SK-N-SH treated with all-trans-retinoic acid at 6 μM for 48 hours (cell line): ENCODE results near the gene NDUFA8.
A peak's percentile ranks its signal among the peaks of the same experiment; 100 is the strongest.

ENCODE experiments used
- ATAC-seq: fragments of 200-7000 bp; cut with Tn5 transposase; 3 replicates; pipeline ENCODE4 v1.9.1; 2020; ENCODE audit warnings: mild to moderate bottlenecking, moderate library complexity
- ARNTL ChIP-seq: fragments of 450-650 bp; formaldehyde crosslinking; IDR thresholded peaks from 2 replicates; pipeline ENCODE4 v1.5.0; 2020; ENCODE audit warnings: low read depth, mild to moderate bottlenecking, moderate library complexity, borderline replicate concordance
- BACH2 ChIP-seq: fragments of 250-450 bp; sonication (Bioruptor Pico); IDR thresholded peaks from 2 replicates; pipeline ENCODE4 v1.9.0; 2021; ENCODE audit warnings: mild to moderate bottlenecking, borderline replicate concordance
- CREB5 ChIP-seq: fragments of 250-450 bp; sonication (Bioruptor Pico); IDR thresholded peaks from 2 replicates; pipeline ENCODE4 v1.5.1; 2020; ENCODE audit warnings: low read depth, mild to moderate bottlenecking, moderate library complexity
- CSDC2 ChIP-seq: fragments of 250-450 bp; sonication (Bioruptor Pico); IDR thresholded peaks from 2 replicates; pipeline ENCODE4 v1.5.0; 2020; ENCODE audit warnings: mild to moderate bottlenecking, moderate library complexity
- CSRNP3 ChIP-seq: fragments of 250-450 bp; sonication (Bioruptor Pico); IDR thresholded peaks from 2 replicates; pipeline ENCODE4 v1.5.1; 2021; ENCODE audit warnings: mild to moderate bottlenecking, moderate library complexity
- ISL1 ChIP-seq: fragments of 250-450 bp; sonication (Bioruptor Pico); IDR thresholded peaks from 2 replicates; pipeline ENCODE4 v2.1.2; 2022; ENCODE audit warnings: mild to moderate bottlenecking, moderate library complexity
- OSR1 ChIP-seq: fragments of 250-450 bp; sonication (Bioruptor Pico); IDR thresholded peaks from 2 replicates; pipeline ENCODE4 v1.8.0; 2022; ENCODE audit warnings: moderate library complexity, mild to moderate bottlenecking, inconsistent platforms
- PPARA ChIP-seq: fragments of 250-450 bp; sonication (Bioruptor Pico); IDR thresholded peaks from 2 replicates; pipeline ENCODE4 v1.5.0; 2020; ENCODE audit warnings: mild to moderate bottlenecking, borderline replicate concordance
- RARB ChIP-seq: fragments of 250-450 bp; sonication (Bioruptor Pico); IDR thresholded peaks from 2 replicates; pipeline ENCODE4 v1.8.0; 2021; ENCODE audit warnings: mild to moderate bottlenecking, moderate library complexity
- TOX ChIP-seq: fragments of 250-450 bp; sonication (Bioruptor Pico); IDR thresholded peaks from 2 replicates; pipeline ENCODE4 v1.8.0; 2021; ENCODE audit warnings: mild to moderate bottlenecking, moderate library complexity, borderline replicate concordance
- TSHZ2 ChIP-seq: fragments of 250-450 bp; sonication (Bioruptor Pico); IDR thresholded peaks from 2 replicates; pipeline ENCODE4 v1.5.0; 2020; ENCODE audit warnings: mild to moderate bottlenecking, moderate library complexity
- ZFP30 ChIP-seq: fragments of 450-650 bp; formaldehyde crosslinking; IDR thresholded peaks from 2 replicates; pipeline ENCODE4 v1.5.0; 2022; ENCODE audit warnings: mild to moderate bottlenecking, moderate library complexity
- ZNF565 ChIP-seq: fragments of 450-650 bp; formaldehyde crosslinking; conservative IDR thresholded peaks from 2 replicates; pipeline ENCODE4 v1.5.0; 2020; ENCODE audit warnings: low read depth, mild to moderate bottlenecking, moderate library complexity
- ZNF8 ChIP-seq: fragments of 450-650 bp; formaldehyde crosslinking; IDR thresholded peaks from 2 replicates; pipeline ENCODE4 v1.5.0; 2020; ENCODE audit warnings: mild to moderate bottlenecking, moderate library complexity
- TF ChIP-seq, protein P1 (sequence below): fragments of 250-450 bp; sonication (Bioruptor Pico); IDR thresholded peaks from 2 replicates; pipeline ENCODE4 v1.8.0; 2020; ENCODE audit warnings: mild to moderate bottlenecking, moderate library complexity, borderline replicate concordance
- TF ChIP-seq, protein P2 (sequence below): fragments of 250-450 bp; sonication (Bioruptor Pico); IDR thresholded peaks from 2 replicates; pipeline ENCODE4 v1.8.0; 2021; ENCODE audit warnings: low read depth, mild to moderate bottlenecking, moderate library complexity, borderline replicate concordance

Gene NDUFA8

GRCh38 chr9:122097679-122098315 lies 61.8 kb downstream of the NDUFA8 start:
- ATAC-seq, result no peak
- TF ChIP-seq CREB5 (no peak), TOX (CRISPR knock-in tag) (no peak), BACH2 (CRISPR knock-in tag) (no peak), TSHZ2 (CRISPR knock-in tag) (no peak), ZNF565 (CRISPR knock-in tag) (no peak), CSRNP3 (CRISPR knock-in tag) (no peak), ARNTL (CRISPR knock-in tag) (no peak), OSR1 (no peak)
- TF ChIP-seq, all 23 proteins: peak for 0

GRCh38 chr9:122096620-122097415 lies 62.8 kb downstream of the NDUFA8 start:
- no peak for TF ChIP-seq ISL1 (CRISPR knock-in tag)
- ATAC-seq, result no peak

- TF ChIP-seq ZNF565 (CRISPR knock-in tag), result no peak
- TF ChIP-seq, protein P1, sequence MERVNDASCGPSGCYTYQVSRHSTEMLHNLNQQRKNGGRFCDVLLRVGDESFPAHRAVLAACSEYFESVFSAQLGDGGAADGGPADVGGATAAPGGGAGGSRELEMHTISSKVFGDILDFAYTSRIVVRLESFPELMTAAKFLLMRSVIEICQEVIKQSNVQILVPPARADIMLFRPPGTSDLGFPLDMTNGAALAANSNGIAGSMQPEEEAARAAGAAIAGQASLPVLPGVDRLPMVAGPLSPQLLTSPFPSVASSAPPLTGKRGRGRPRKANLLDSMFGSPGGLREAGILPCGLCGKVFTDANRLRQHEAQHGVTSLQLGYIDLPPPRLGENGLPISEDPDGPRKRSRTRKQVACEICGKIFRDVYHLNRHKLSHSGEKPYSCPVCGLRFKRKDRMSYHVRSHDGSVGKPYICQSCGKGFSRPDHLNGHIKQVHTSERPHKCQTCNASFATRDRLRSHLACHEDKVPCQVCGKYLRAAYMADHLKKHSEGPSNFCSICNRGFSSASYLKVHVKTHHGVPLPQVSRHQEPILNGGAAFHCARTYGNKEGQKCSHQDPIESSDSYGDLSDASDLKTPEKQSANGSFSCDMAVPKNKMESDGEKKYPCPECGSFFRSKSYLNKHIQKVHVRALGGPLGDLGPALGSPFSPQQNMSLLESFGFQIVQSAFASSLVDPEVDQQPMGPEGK, result no peak
- TF ChIP-seq ISL1 (CRISPR knock-in tag), result no peak
- TF ChIP-seq TSHZ2 (CRISPR knock-in tag), result no peak
- TF ChIP-seq, protein P2, sequence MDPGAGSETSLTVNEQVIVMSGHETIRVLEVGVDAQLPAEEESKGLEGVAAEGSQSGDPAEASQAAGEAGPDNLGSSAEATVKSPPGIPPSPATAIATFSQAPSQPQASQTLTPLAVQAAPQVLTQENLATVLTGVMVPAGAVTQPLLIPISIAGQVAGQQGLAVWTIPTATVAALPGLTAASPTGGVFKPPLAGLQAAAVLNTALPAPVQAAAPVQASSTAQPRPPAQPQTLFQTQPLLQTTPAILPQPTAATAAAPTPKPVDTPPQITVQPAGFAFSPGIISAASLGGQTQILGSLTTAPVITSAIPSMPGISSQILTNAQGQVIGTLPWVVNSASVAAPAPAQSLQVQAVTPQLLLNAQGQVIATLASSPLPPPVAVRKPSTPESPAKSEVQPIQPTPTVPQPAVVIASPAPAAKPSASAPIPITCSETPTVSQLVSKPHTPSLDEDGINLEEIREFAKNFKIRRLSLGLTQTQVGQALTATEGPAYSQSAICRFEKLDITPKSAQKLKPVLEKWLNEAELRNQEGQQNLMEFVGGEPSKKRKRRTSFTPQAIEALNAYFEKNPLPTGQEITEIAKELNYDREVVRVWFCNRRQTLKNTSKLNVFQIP, result no peak
- no peak for TF ChIP-seq ARNTL (CRISPR knock-in tag)
- no peak for TF ChIP-seq RARB
- TF ChIP-seq CSDC2, result no peak
- no peak for TF ChIP-seq PPARA (CRISPR knock-in tag)
- TF ChIP-seq TOX (CRISPR knock-in tag), result no peak
- no peak for TF ChIP-seq ZNF8 (CRISPR knock-in tag)
- no peak for TF ChIP-seq CREB5
- no peak for TF ChIP-seq ZFP30
Observed at GRCh38 chr9:122095010-122095767, 64.4 kb downstream of the NDUFA8 start.

More at GRCh38 chr9:122095010-122095767, 64.4 kb downstream of the NDUFA8 start:
- peak; percentile 23; the same call in 2 of the 3 replicates for ATAC-seq
